K562 (cell line): Measurements from ENCODE around the gene UBE3B. TPM values are rescaled to one million over a fixed set of nuclear protein-coding genes. Genes with fewer than 3 reads are reported as not detected.

ENCODE experiments used
- ATAC-seq: fragments of 200-7000 bp; cut with Tn5 transposase; 3 replicates; pipeline ENCODE4 v1.9.1; 2020; ENCODE audit warnings: moderate library complexity
- BruUV-seq: library from RNA; stranded (reverse); fragments of 400-500 nt; replicated peaks from 2 replicates; lab custom pipeline; 2021; lab: Mats Ljungman, UMichigan
- CTCF ChIA-PET: fragments of 300-600 bp; formaldehyde crosslinking; extraction: SDS; loops from one replicate; lab custom pipeline; 2021; ENCODE audit warnings: low intra/inter-chr PET ratio; lab: Yijun Ruan, JAX
- POLR2A ChIA-PET: fragments of 300-600, 350-650 bp; sonication (Branson Sonifier 250); formaldehyde crosslinking; extraction: SDS; loops from one replicate; lab custom pipeline; 2021; ENCODE audit warnings: antibody characterized with exemption, inconsistent platforms; lab: Yijun Ruan, JAX
- DNase-seq, 4 experiments: peaks; one replicate each; pipeline versions ENCODE4 v3.0.0 to v3.0.0-alpha.2; 2011 to 2018; ENCODE audit warnings: low spot score in 3 of 4, mixed read lengths in 3 of 4; ENCODE audit errors: extremely low read depth in 1 of 4
- FAIRE-seq: peaks from 2 replicates; lab custom pipeline; 2011; peaks lifted over from hg19 to GRCh38; lab: Jason Lieb, UNC
- H2AFZ ChIP-seq: 2 replicates; pipeline ENCODE4 v1.6.0; 2011; ENCODE audit warnings: low read depth, low read length, control low read depth, inconsistent platforms
- H3K27ac ChIP-seq: fragments of 200-600 bp; 3 replicates; pipeline ENCODE4 v1.8.0; 2011; ENCODE audit warnings: low read depth, mild to moderate bottlenecking, control low read depth, inconsistent platforms, low read length, moderate library complexity, mixed read lengths; ENCODE audit errors: extremely low read depth
- H3K27me3 ChIP-seq, 2 experiments: fragments of 300-600 bp in 1 of 2; 2 replicates in 1 of 2; 3 replicates in 1 of 2; pipeline versions ENCODE4 v1.6.0 to v1.8.0; 2011; ENCODE audit warnings: inconsistent platforms in 2 of 2, low read length in 2 of 2, mild to moderate bottlenecking in 1 of 2, mixed read lengths in 1 of 2, moderate library complexity in 1 of 2; ENCODE audit not compliant: control insufficient read depth in 2 of 2, insufficient read depth in 2 of 2
- H3K36me3 ChIP-seq: fragments of 300-600 bp; 3 replicates; pipeline ENCODE4 v1.8.0; 2011; ENCODE audit warnings: mild to moderate bottlenecking, low read length, inconsistent platforms; ENCODE audit not compliant: control insufficient read depth, insufficient read depth
- H3K4me1 ChIP-seq, 2 experiments: fragments of 200-600 bp in 1 of 2; replicated peaks in 1 of 2; 2 replicates in 1 of 2; 3 replicates in 1 of 2; pipeline versions ENCODE4 v1.5.1 to v1.8.0; 2011; ENCODE audit warnings: inconsistent platforms in 2 of 2, low read length in 2 of 2, mild to moderate bottlenecking in 1 of 2, mixed read lengths in 1 of 2, moderate library complexity in 1 of 2; ENCODE audit not compliant: control insufficient read depth in 2 of 2, insufficient read depth in 2 of 2
- H3K4me2 ChIP-seq: 2 replicates; pipeline ENCODE4 v1.6.1; 2011; ENCODE audit warnings: low read length, control low read depth, inconsistent platforms, mixed read lengths; ENCODE audit not compliant: insufficient read depth
- H3K4me3 ChIP-seq: fragments of 200-600 bp; sonication (generic), shearing (Covaris generic); 2 replicates; pipeline ENCODE4 v1.5.1; 2016; ENCODE audit warnings: control low read depth, inconsistent platforms
- H3K79me2 ChIP-seq: fragments of 200-600 bp; 3 replicates; pipeline ENCODE4 v1.8.0; 2011; ENCODE audit warnings: low read length, inconsistent platforms; ENCODE audit not compliant: control insufficient read depth, insufficient read depth
- H3K9ac ChIP-seq, 2 experiments: 2 replicates each; pipeline versions ENCODE4 v1.6.0 to v1.6.1; 2011; ENCODE audit warnings: low read depth in 2 of 2, low read length in 2 of 2, control low read depth in 1 of 2, inconsistent platforms in 1 of 2, mild to moderate bottlenecking in 1 of 2, mixed read lengths in 1 of 2; ENCODE audit not compliant: insufficient read depth in 1 of 2
- H3K9me1 ChIP-seq: one replicate; pipeline ENCODE4 v1.6.0; 2011; ENCODE audit warnings: inconsistent platforms, mild to moderate bottlenecking, low read length, moderate library complexity; ENCODE audit not compliant: control insufficient read depth, insufficient read depth
- H3K9me3 ChIP-seq: replicated peaks from 2 replicates; pipeline ENCODE4 v1.5.1; 2011; ENCODE audit warnings: low read depth, low read length, inconsistent platforms; ENCODE audit not compliant: control insufficient read depth, insufficient read depth
- H4K20me1 ChIP-seq: replicated peaks from 2 replicates; pipeline ENCODE4 v1.6.1; 2011; ENCODE audit warnings: low read length, inconsistent platforms, mixed read lengths; ENCODE audit not compliant: control insufficient read depth, insufficient read depth
- ETV1 ChIP-seq: fragments of 450-650 bp; conservative IDR thresholded peaks from 2 replicates; pipeline ENCODE4 v1.6.1; 2016; ENCODE audit warnings: missing genetic modification characterization, control low read depth, low read depth, missing compliant biosample characterization
- FOS ChIP-seq: IDR thresholded peaks from 3 replicates; pipeline ENCODE4 v1.6.1; 2011; ENCODE audit not compliant: insufficient read length; ENCODE audit errors: extremely low read depth
- IRF2 ChIP-seq: sonication (generic); formaldehyde crosslinking; IDR thresholded peaks from 2 replicates; pipeline ENCODE4 v1.8.1; 2022; ENCODE audit warnings: mild to moderate bottlenecking, missing genetic modification reagents
- MAX ChIP-seq: sonication (generic); formaldehyde crosslinking; IDR thresholded peaks from 2 replicates; pipeline ENCODE4 v1.9.0; 2022; ENCODE audit warnings: mild to moderate bottlenecking, missing genetic modification reagents
- MCM2 ChIP-seq: fragments of 450-650 bp; IDR thresholded peaks from 2 replicates; pipeline ENCODE4 v1.6.1; 2017; ENCODE audit warnings: low read depth, mild to moderate bottlenecking
- NKRF ChIP-seq: fragments of 450-650 bp; IDR thresholded peaks from 2 replicates; pipeline ENCODE4 v1.6.1; 2016; ENCODE audit warnings: borderline replicate concordance
- PCBP1 ChIP-seq: fragments of 200-400 bp; formaldehyde crosslinking; IDR thresholded peaks from 2 replicates; pipeline ENCODE4 v1.6.1; 2018; ENCODE audit warnings: mild to moderate bottlenecking, low read depth, low read length; ENCODE audit not compliant: poor library complexity, severe bottlenecking
- RFX5 ChIP-seq: IDR thresholded peaks from 2 replicates; pipeline ENCODE4 v1.6.1; 2011; ENCODE audit warnings: low read depth, mild to moderate bottlenecking, improper control_type of control experiment, low read length
- STAT5A ChIP-seq: IDR thresholded peaks from 2 replicates; pipeline ENCODE4 v1.6.1; 2012; ENCODE audit warnings: low read length, inconsistent platforms, borderline replicate concordance
- TAF15 ChIP-seq: fragments of 200-400 bp; formaldehyde crosslinking; IDR thresholded peaks from 2 replicates; pipeline ENCODE4 v1.6.1; 2017; ENCODE audit warnings: mild to moderate bottlenecking, low read depth, low read length, moderate library complexity
- ZNF316 ChIP-seq: fragments of 450-650 bp; IDR thresholded peaks from 2 replicates; pipeline ENCODE4 v1.6.1; 2016
- ZNF668 ChIP-seq: fragments of 250-450 bp; sonication (Bioruptor Pico); IDR thresholded peaks from 2 replicates; pipeline ENCODE4 v1.8.0; 2022; ENCODE audit warnings: mild to moderate bottlenecking, inconsistent platforms
- WGBS: fragments of 100-300 bp; shearing (Covaris generic); methylation state at CpG from one replicate; pipeline ENCODE4 v1.1.6; 2016; ENCODE audit warnings: low coverage, mixed read lengths; ENCODE audit not compliant: insufficient coverage; ENCODE audit errors: missing lambda C conversion rate; 5-methylcytosine and 5-hydroxymethylcytosine counted together
- in situ Hi-C: fragments of 300-500 bp; cut with MboI; formaldehyde crosslinking; loops from 4 replicates; pipeline ENCODE4 v1.15.0; 2018; ENCODE audit warnings: inconsistent platforms, mixed read lengths
- intact Hi-C: fragments of 100-400 bp; cut with micrococcal nuclease; formaldehyde crosslinking; loops from 2 replicates; pipeline ENCODE4 v1.14.2; 2022
- polyA plus RNA-seq, 8 experiments: library from polyadenylated mRNA; depleted of rRNA in 4 of 8; stranded (reverse) in 5 of 8; unstranded in 3 of 8; fragments of >200 nt; fragmentation: Nextera tagmentation in 2 of 8; fragmentation: Illumina TruSeq in 1 of 8; extraction: Ambion mirVana in 2 of 8; extraction: Trizol in 1 of 8; gene quantifications; 2 replicates each; pipeline versions ENCODE4 v1.2.1 to v1.2.3, GENCODE V29; 2011 to 2014; ENCODE audit warnings: inconsistent platforms in 1 of 8, missing spikeins in 1 of 8
- total RNA-seq, 7 experiments: library from RNA; depleted of rRNA in 6 of 7; stranded (reverse); fragments of >200 nt in 6 of 7; fragmentation: Illumina TruSeq in 2 of 7; extraction: Trizol in 2 of 7; gene quantifications; 2 replicates each; pipeline versions ENCODE4 v1.2.1 to v1.2.3, GENCODE V29; 2011 to 2021; ENCODE audit warnings: low replicate concordance in 1 of 7
- TF ChIP-seq, protein P1 (sequence below): fragments of 450-650 bp; IDR thresholded peaks from 2 replicates; pipeline ENCODE4 v1.6.1; 2017; ENCODE audit warnings: antibody characterized with exemption, mild to moderate bottlenecking
- TF ChIP-seq, protein P2 (sequence below): sonication (generic); formaldehyde crosslinking; IDR thresholded peaks from 2 replicates; pipeline ENCODE4 v1.8.0; 2022; ENCODE audit warnings: missing genetic modification reagents, mild to moderate bottlenecking, moderate library complexity, borderline replicate concordance
- TF ChIP-seq, protein P3 (sequence below): fragments of 250-450 bp; sonication (Bioruptor Pico); IDR thresholded peaks from 2 replicates; pipeline ENCODE4 v1.5.0; 2021

UBE3B gene
- total and polyA plus RNA-seq, 9 of the 15 experiments (the other 6 are each of a cell fraction or from before 2014, with no cell fraction given): 7.6 to 23.6 (median 15.5) TPM

DNA sequence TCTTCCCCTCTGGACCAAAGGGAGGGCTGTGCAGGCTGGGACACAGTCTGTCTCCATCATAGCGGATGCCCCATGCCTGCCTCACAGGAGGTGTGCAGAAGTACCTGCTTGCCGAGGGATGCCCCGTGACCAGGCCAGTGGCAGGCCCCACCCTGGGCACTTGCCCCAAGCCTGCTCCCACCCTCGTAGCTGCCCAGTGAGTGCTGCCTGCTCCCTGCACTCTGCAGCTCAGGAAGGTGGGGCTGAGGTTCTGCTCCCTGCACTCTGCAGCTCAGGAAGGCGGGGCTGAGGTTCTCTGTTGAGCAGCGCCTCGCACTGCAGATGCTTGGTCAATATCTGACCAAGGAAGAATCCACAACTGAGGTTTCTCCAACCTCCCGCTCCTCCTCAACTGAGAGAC, 89.0 kb downstream of the UBE3B start:
- no peaks in the 10 kb centered on the region for H3K79me2 ChIP-seq
- in situ Hi-C loops (no loop called here), intact Hi-C loops (no loop called here)
- H3K27me3 ChIP-seq: no peaks in the 10 kb centered on the region
- H3K4me3 ChIP-seq: no peak overlapping the region
- no peak overlapping the region for H3K4me2 ChIP-seq
- no peak for FAIRE-seq
- ChIA-PET CTCF (no interaction called here), POLR2A (interaction anchor here (0.9 kb wide), 1 partner anchor 23 kb away, joined by 3 read pairs; no protein-coding TSS in a partner anchor)
- H3K9me3 ChIP-seq: no peaks in the 10 kb centered on the region
- no peak overlapping the region for H3K27ac ChIP-seq
- H2AFZ ChIP-seq: no peak overlapping the region
- no peaks in the 10 kb centered on the region for H3K9me1 ChIP-seq
- no TSS peak for BruUV-seq
- peak overlapping the region in 1 of 2 experiments; percentile 53; a peak in 1 of 4 replicates for H3K9ac ChIP-seq
- H4K20me1 ChIP-seq: no peaks in the 10 kb centered on the region
- H3K36me3 ChIP-seq: peaks cover 78% of the 10 kb centered on the region; the same call in 2 of the 3 replicates
- no peak for DNase-seq
- WGBS: 84% methylated on average over 7 of the region's 8 CpGs
- no peaks in the 10 kb centered on the region; a peak in 1 of 5 replicates for H3K4me1 ChIP-seq
- ATAC-seq: no peak
- no peak for TF ChIP-seq ETV1 (tag)
- TF ChIP-seq, protein P1, sequence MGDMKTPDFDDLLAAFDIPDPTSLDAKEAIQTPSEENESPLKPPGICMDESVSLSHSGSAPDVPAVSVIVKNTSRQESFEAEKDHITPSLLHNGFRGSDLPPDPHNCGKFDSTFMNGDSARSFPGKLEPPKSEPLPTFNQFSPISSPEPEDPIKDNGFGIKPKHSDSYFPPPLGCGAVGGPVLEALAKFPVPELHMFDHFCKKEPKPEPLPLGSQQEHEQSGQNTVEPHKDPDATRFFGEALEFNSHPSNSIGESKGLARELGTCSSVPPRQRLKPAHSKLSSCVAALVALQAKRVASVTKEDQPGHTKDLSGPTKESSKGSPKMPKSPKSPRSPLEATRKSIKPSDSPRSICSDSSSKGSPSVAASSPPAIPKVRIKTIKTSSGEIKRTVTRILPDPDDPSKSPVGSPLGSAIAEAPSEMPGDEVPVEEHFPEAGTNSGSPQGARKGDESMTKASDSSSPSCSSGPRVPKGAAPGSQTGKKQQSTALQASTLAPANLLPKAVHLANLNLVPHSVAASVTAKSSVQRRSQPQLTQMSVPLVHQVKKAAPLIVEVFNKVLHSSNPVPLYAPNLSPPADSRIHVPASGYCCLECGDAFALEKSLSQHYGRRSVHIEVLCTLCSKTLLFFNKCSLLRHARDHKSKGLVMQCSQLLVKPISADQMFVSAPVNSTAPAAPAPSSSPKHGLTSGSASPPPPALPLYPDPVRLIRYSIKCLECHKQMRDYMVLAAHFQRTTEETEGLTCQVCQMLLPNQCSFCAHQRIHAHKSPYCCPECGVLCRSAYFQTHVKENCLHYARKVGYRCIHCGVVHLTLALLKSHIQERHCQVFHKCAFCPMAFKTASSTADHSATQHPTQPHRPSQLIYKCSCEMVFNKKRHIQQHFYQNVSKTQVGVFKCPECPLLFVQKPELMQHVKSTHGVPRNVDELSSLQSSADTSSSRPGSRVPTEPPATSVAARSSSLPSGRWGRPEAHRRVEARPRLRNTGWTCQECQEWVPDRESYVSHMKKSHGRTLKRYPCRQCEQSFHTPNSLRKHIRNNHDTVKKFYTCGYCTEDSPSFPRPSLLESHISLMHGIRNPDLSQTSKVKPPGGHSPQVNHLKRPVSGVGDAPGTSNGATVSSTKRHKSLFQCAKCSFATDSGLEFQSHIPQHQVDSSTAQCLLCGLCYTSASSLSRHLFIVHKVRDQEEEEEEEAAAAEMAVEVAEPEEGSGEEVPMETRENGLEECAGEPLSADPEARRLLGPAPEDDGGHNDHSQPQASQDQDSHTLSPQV: no peak
- TF ChIP-seq, protein P2, sequence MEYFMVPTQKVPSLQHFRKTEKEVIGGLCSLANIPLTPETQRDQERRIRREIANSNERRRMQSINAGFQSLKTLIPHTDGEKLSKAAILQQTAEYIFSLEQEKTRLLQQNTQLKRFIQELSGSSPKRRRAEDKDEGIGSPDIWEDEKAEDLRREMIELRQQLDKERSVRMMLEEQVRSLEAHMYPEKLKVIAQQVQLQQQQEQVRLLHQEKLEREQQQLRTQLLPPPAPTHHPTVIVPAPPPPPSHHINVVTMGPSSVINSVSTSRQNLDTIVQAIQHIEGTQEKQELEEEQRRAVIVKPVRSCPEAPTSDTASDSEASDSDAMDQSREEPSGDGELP (CRISPR knock-in tag): no peak
- TF ChIP-seq TAF15: no peak
- TF ChIP-seq, protein P3, sequence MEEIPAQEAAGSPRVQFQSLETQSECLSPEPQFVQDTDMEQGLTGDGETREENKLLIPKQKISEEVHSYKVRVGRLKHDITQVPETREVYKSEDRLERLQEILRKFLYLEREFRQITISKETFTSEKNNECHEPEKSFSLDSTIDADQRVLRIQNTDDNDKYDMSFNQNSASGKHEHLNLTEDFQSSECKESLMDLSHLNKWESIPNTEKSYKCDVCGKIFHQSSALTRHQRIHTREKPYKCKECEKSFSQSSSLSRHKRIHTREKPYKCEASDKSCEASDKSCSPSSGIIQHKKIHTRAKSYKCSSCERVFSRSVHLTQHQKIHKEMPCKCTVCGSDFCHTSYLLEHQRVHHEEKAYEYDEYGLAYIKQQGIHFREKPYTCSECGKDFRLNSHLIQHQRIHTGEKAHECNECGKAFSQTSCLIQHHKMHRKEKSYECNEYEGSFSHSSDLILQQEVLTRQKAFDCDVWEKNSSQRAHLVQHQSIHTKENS (CRISPR knock-in tag): no peak
- no peak for TF ChIP-seq IRF2 (CRISPR knock-in tag)
- TF ChIP-seq ZNF316: no peak
- TF ChIP-seq MCM2: no peak
- no peak for TF ChIP-seq NKRF
- TF ChIP-seq FOS: no peak
- no peak for TF ChIP-seq MAX (CRISPR knock-in tag)
- TF ChIP-seq ZNF668: no peak
- no peak for TF ChIP-seq STAT5A
- TF ChIP-seq PCBP1: no peak
- TF ChIP-seq RFX5: no peak
